K562 (cell line): ENCODE results near the gene HDAC7. TPM values are rescaled to one million over a fixed set of nuclear protein-coding genes. Genes with fewer than 3 reads are reported as not detected.

Experiments
- ARNT ChIP-seq, 2 experiments: fragments of 450-650 bp; IDR thresholded peaks; 2 replicates each; pipeline ENCODE4 v1.6.1; 2016; ENCODE audit warnings: mild to moderate bottlenecking in 1 of 2
- ATF3 ChIP-seq, 2 experiments: fragments of 450-650 bp in 1 of 2; sonication (generic) in 1 of 2; formaldehyde crosslinking in 1 of 2; IDR thresholded peaks in 1 of 2; conservative IDR thresholded peaks in 1 of 2; 2 replicates each; pipeline versions ENCODE4 v1.6.1 to v1.8.1; 2016 to 2023; ENCODE audit warnings: mild to moderate bottlenecking in 2 of 2, moderate library complexity in 2 of 2, inconsistent platforms in 1 of 2, missing genetic modification reagents in 1 of 2
- BRD4 ChIP-seq: fragments of 200-600 bp; sonication (generic); IDR thresholded peaks from 2 replicates; pipeline ENCODE4 v1.6.1; 2017; ENCODE audit warnings: inconsistent platforms
- BRD9 ChIP-seq: fragments of 450-650 bp; IDR thresholded peaks from 2 replicates; pipeline ENCODE4 v1.6.1; 2018; ENCODE audit warnings: low read depth; ENCODE audit not compliant: partially characterized antibody
- CHD1 ChIP-seq: fragments of 200-600 bp; sonication (generic); IDR thresholded peaks from one replicate; pipeline ENCODE4 v1.6.1; 2012; ENCODE audit warnings: mild to moderate bottlenecking, moderate library complexity, low read length, inconsistent platforms
- EP400 ChIP-seq: fragments of 450-650 bp; IDR thresholded peaks from 2 replicates; pipeline ENCODE4 v1.6.1; 2017; ENCODE audit warnings: antibody characterized with exemption, mild to moderate bottlenecking, moderate library complexity
- ERF ChIP-seq: fragments of 450-650 bp; formaldehyde crosslinking; IDR thresholded peaks from 2 replicates; pipeline ENCODE4 v1.4.0; 2020; ENCODE audit warnings: mild to moderate bottlenecking, mixed read lengths
- NFATC3 ChIP-seq: fragments of 450-650 bp; IDR thresholded peaks from 2 replicates; pipeline ENCODE4 v1.6.1; 2017; ENCODE audit warnings: mild to moderate bottlenecking
- NRF1 ChIP-seq, 2 experiments: fragments of 450-650 bp; IDR thresholded peaks in 1 of 2; conservative IDR thresholded peaks in 1 of 2; 2 replicates each; pipeline ENCODE4 v1.6.1; 2014; ENCODE audit warnings: mild to moderate bottlenecking in 2 of 2
- POLR2AphosphoS5 ChIP-seq: IDR thresholded peaks from 2 replicates; pipeline ENCODE4 v1.6.1; 2011; ENCODE audit warnings: mild to moderate bottlenecking, low read depth, low read length, moderate library complexity; ENCODE audit not compliant: control insufficient read depth, insufficient read depth
- RAD21 ChIP-seq, 2 experiments: fragments of 250-450 bp in 1 of 2; fragments of 450-650 bp in 1 of 2; sonication (Bioruptor Pico) in 1 of 2; formaldehyde crosslinking in 1 of 2; IDR thresholded peaks in 1 of 2; conservative IDR thresholded peaks in 1 of 2; 2 replicates each; pipeline versions ENCODE4 v1.4.0 to v1.8.0; 2020 to 2022; ENCODE audit warnings: mild to moderate bottlenecking in 2 of 2, moderate library complexity in 1 of 2
- RAD51 ChIP-seq: fragments of 450-650 bp; IDR thresholded peaks from 2 replicates; pipeline ENCODE4 v1.7.1; 2016; ENCODE audit warnings: low read depth, mild to moderate bottlenecking, borderline replicate concordance
- REST ChIP-seq, 2 experiments: fragments of 450-650 bp; formaldehyde crosslinking in 1 of 2; IDR thresholded peaks; 2 replicates each; pipeline versions ENCODE4 v1.4.0 to v1.6.1; 2014 to 2020; ENCODE audit warnings: mild to moderate bottlenecking in 2 of 2, borderline replicate concordance in 1 of 2, low read depth in 1 of 2
- SIN3A ChIP-seq, 2 experiments: fragments of 150-350 bp in 1 of 2; IDR thresholded peaks; 2 replicates each; pipeline ENCODE4 v1.6.1; 2011 to 2016; ENCODE audit warnings: borderline replicate concordance in 2 of 2, low read depth in 2 of 2, low read length in 2 of 2, mild to moderate bottlenecking in 2 of 2, moderate library complexity in 2 of 2; ENCODE audit not compliant: control insufficient read depth in 1 of 2
- TEAD1 ChIP-seq, 2 experiments: fragments of 450-650 bp in 1 of 2; sonication (generic) in 1 of 2; formaldehyde crosslinking; IDR thresholded peaks; 2 replicates each; pipeline versions ENCODE4 v1.4.0 to v1.8.0; 2020 to 2022; ENCODE audit warnings: mild to moderate bottlenecking in 2 of 2, missing genetic modification reagents in 1 of 2
- ZNF143 ChIP-seq: sonication (generic); formaldehyde crosslinking; IDR thresholded peaks from 2 replicates; pipeline ENCODE4 v1.9.0; 2022; ENCODE audit warnings: mild to moderate bottlenecking, missing genetic modification reagents
- ZNF175 ChIP-seq: fragments of 200-800 bp; sonication (Bioruptor generic); IDR thresholded peaks from 2 replicates; pipeline ENCODE4 v1.6.1; 2016; ENCODE audit warnings: low read depth, mild to moderate bottlenecking, missing genetic modification characterization, missing compliant biosample characterization
- ZNF354B ChIP-seq: fragments of 250-450 bp; sonication (Bioruptor Pico); IDR thresholded peaks from 2 replicates; pipeline ENCODE4 v1.4.0; 2020
- polyA plus RNA-seq, 8 experiments: library from polyadenylated mRNA; depleted of rRNA in 4 of 8; stranded (reverse) in 5 of 8; unstranded in 3 of 8; fragments of >200 nt; fragmentation: Nextera tagmentation in 2 of 8; fragmentation: Illumina TruSeq in 1 of 8; extraction: Ambion mirVana in 2 of 8; extraction: Trizol in 1 of 8; gene quantifications; 2 replicates each; pipeline versions ENCODE4 v1.2.1 to v1.2.3, GENCODE V29; 2011 to 2014; ENCODE audit warnings: inconsistent platforms in 1 of 8, missing spikeins in 1 of 8
- total RNA-seq, 7 experiments: library from RNA; depleted of rRNA in 6 of 7; stranded (reverse); fragments of >200 nt in 6 of 7; fragmentation: Illumina TruSeq in 2 of 7; extraction: Trizol in 2 of 7; gene quantifications; 2 replicates each; pipeline versions ENCODE4 v1.2.1 to v1.2.3, GENCODE V29; 2011 to 2021; ENCODE audit warnings: low replicate concordance in 1 of 7

HDAC7 gene
- total and polyA plus RNA-seq, 9 of the 15 experiments (the other 6 are each of a cell fraction or from before 2014, with no cell fraction given): 2.5 to 129 (median 31.1) TPM

DNA sequence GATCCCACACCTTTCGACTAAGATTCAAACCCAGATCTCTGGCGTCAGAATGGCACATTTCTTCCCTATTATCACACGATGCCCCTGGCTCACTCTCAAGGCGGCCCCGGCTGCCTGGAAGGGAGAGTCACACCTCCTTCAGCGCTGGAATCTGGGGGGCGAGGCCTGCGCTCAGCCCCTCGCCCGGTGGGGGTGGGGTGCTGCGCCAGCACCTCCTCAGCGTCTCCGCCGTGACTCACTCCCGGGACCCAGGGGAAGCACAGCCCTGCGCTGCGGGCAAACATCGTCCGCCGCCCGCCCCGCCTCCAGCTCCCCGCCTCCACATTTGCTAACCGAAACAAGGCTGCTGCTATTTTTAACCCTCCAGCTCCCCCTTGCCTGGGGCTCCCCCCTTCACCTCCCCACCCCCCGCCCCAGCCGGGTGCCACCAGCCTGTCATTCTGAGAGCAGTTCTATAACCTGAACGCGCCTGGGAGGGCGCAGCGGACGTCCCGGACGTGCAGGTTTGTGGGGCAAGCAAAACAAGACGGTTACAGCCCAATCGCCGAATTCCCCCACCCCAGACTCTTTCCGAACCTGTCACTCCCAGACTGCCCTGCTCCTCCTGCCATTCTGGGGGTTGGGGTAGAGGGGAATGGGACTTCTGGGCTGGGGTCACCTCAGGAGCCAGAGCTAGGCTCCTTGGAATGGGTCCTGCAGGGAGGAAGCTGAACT lies 6.7 kb downstream of the HDAC7 start (continued):
- TF ChIP-seq REST (IDR thresholded peaks at IDR 0.05; ENCODE audit: borderline replicate concordance): no peak
- no peak for TF ChIP-seq REST (CRISPR knock-in tag; IDR thresholded peaks at IDR 0.05; ENCODE audit: low read depth)
- TF ChIP-seq BRD9: peak; percentile 22
- TF ChIP-seq NRF1 (conservative IDR thresholded peaks at IDR 0.05 in 1 of 2, IDR thresholded peaks at IDR 0.05 in 1 of 2): peak; percentile 77 to 79
- TF ChIP-seq RAD21 (CRISPR knock-in tag; conservative IDR thresholded peaks at IDR 0.05 in 1 of 2, IDR thresholded peaks at IDR 0.05 in 1 of 2): peak in 1 of 2 experiments; percentile 3; a peak in 1 of 4 replicates
- TF ChIP-seq RAD51: no peak
- no peak for TF ChIP-seq CHD1
- no peak for TF ChIP-seq ARNT (IDR thresholded peaks at IDR 0.05)
- TF ChIP-seq ZNF175 (CRISPR knock-in tag): no peak
- peak; percentile 78 for TF ChIP-seq ATF3 (IDR thresholded peaks at IDR 0.05)
- no peak for TF ChIP-seq ATF3 (CRISPR knock-in tag; conservative IDR thresholded peaks at IDR 0.05)
- TF ChIP-seq ZNF143 (CRISPR knock-in tag): no peak
- no peak for TF ChIP-seq NFATC3
- 0 out of 4 replicates have a peak, but pooled peaks have one; percentile 1 to 51 for TF ChIP-seq TEAD1 (CRISPR knock-in tag; IDR thresholded peaks at IDR 0.05)
- no peak for TF ChIP-seq ZNF354B (CRISPR knock-in tag)
- peak in 1 of 2 experiments; percentile 48; a peak in 1 of 4 replicates for TF ChIP-seq SIN3A (IDR thresholded peaks at IDR 0.05; ENCODE audit: borderline replicate concordance in 2 of 2, control insufficient read depth in 1 of 2, low read depth in 2 of 2, low read length in 2 of 2)
- peak; percentile 28; the same call in 1 of the 2 replicates for TF ChIP-seq EP400
- peak; percentile 59; the same call in 1 of the 2 replicates for TF ChIP-seq POLR2AphosphoS5
- TF ChIP-seq BRD4: peak; percentile 78
- TF ChIP-seq ERF: 0 out of 2 replicates have a peak, but pooled peaks have one; percentile 24
